Adrenal gland (tissue), 5 donors: ENCODE measurements around the gene PEF1.

Experiments
- POLR2A ChIP-seq, 2 donors: fragments of 450-650 bp; IDR thresholded peaks; one replicate each; pipeline ENCODE4 v1.6.1; 2017; ENCODE audit warnings: antibody characterized with exemption in 2 of 2, mild to moderate bottlenecking in 2 of 2, moderate library complexity in 1 of 2
- TF ChIP-seq, protein P1 (sequence below), 6 experiments: fragments of 450-650 bp in 4 of 6; fragments of 200-600 bp in 2 of 6; sonication (generic) in 1 of 6; IDR thresholded peaks; 1 replicate in 5 of 6; 2 replicates in 1 of 6; pipeline versions ENCODE4 v1.5.1 to v1.8.0; 2016 to 2021; ENCODE audit warnings: antibody characterized with exemption in 6 of 6, mild to moderate bottlenecking in 2 of 6, moderate library complexity in 1 of 6
- donor health status: DM: no; HTN: no; CAD: no.

DNA sequence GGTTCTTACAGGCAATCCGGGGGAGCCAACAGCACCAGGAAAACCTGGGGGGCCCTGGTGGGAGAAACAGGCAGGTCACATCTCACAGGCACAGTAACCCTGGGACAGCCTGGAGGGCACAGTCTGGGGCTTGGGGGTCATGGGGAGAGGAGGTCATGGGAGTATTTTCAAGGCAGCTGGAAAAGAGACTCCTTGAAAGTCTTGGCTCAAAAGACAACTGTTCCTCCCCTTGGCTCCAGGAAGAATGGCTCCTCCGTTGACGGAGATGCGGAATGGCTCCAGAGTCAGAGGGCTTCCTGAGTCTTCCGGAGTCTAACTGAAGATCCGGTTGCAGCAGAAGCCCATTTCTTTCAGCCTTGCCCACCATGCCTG, 25.9 kb upstream of the PEF1 start:
- TF ChIP-seq, protein P1, sequence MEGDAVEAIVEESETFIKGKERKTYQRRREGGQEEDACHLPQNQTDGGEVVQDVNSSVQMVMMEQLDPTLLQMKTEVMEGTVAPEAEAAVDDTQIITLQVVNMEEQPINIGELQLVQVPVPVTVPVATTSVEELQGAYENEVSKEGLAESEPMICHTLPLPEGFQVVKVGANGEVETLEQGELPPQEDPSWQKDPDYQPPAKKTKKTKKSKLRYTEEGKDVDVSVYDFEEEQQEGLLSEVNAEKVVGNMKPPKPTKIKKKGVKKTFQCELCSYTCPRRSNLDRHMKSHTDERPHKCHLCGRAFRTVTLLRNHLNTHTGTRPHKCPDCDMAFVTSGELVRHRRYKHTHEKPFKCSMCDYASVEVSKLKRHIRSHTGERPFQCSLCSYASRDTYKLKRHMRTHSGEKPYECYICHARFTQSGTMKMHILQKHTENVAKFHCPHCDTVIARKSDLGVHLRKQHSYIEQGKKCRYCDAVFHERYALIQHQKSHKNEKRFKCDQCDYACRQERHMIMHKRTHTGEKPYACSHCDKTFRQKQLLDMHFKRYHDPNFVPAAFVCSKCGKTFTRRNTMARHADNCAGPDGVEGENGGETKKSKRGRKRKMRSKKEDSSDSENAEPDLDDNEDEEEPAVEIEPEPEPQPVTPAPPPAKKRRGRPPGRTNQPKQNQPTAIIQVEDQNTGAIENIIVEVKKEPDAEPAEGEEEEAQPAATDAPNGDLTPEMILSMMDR (IDR thresholded peaks at IDR 0.05), result peak in 1 of 6 experiments; percentile 10
- no peak for TF ChIP-seq POLR2A (IDR thresholded peaks at IDR 0.05)
